SKM-1 (cell line): ENCODE measurements around the gene BEST2.
A peak's percentile ranks its signal among the peaks of the same experiment; 100 is the strongest.
"Not testable (repeated sequence)": the region's sequence is repeated elsewhere in the genome, so short reads cannot be mapped to it uniquely, and the experiment has no call there.

Experiments used
- DNase-seq: peaks from one replicate; lab custom pipeline; 2025; ENCODE audit not compliant: unreplicated experiment; lab: John Stamatoyannopoulos, UW

BEST2 gene

GRCh38 chr19:12797141-12797587 lies 45.6 kb downstream of the BEST2 start:
- DNase-seq = no peak

- not testable (repeated sequence) for DNase-seq
These were observed 46.0 kb downstream of the BEST2 start for GRCh38 chr19:12797607-12798006.

- no peak for DNase-seq
These were observed 48.3 kb downstream of the BEST2 start for GRCh38 chr19:12799742-12800465.

- no peak for DNase-seq
These were observed 48.8 kb downstream of the BEST2 start for GRCh38 chr19:12800466-12800770.

- no peak for DNase-seq
These were observed 49.4 kb downstream of the BEST2 start for GRCh38 chr19:12800923-12801465.

- DNase-seq = peak; percentile 30
These were observed 50.1 kb downstream of the BEST2 start, which contains the start of the genes PRDX2 and THSD8 for GRCh38 chr19:12801466-12802266. Gene PRDX2 (minus strand): TSS chr19:12801800. CDS start chr19:12801261, 539 bp downstream. Gene THSD8 (plus strand): TSS chr19:12802069. CDS start chr19:12802072, 3 bp downstream.

DNA sequence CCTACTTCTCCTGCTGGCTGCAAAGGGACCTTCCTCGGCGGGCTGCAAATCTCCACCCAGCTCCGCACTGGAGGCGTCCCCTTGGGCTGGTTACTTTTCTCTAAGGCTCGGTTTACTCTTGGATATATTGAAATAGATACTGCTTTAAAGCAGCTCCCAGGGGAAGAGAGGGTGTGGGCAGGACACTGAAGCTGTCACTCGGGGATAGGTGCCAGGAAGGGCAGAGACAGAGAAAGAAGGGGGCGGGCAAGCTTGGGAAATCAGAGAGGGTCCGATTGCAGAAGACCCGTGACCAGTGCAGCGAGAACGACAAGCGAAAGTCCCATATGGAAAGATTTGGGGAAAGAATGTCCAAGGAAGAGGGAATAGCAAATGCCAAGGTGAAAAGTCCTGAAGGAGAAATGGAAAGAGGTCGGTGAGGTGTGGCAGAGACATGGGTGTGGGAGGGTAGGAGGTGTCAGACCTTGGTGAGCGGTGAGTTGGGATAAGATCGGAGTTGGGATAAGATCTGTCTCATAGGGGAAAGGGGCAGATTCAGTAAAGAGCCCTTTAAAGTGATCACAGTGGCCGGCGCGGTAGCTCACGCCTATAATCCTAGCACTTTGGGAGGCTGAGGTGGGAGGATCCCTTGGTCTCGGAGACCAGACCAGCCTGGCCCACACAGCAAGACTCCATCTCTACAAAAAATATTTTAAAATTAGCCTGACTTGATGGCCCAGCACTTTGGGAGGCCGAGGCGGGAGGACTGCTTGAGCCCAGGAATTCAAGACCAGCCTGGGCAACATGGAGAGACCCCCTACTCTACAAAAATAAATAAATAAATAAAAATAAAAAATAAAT lies 50.9 kb downstream of the BEST2 start:
- no peak for DNase-seq

- DNase-seq = no peak
These were observed 52.5 kb downstream of the BEST2 start for GRCh38 chr19:12804051-12804450.

DNA sequence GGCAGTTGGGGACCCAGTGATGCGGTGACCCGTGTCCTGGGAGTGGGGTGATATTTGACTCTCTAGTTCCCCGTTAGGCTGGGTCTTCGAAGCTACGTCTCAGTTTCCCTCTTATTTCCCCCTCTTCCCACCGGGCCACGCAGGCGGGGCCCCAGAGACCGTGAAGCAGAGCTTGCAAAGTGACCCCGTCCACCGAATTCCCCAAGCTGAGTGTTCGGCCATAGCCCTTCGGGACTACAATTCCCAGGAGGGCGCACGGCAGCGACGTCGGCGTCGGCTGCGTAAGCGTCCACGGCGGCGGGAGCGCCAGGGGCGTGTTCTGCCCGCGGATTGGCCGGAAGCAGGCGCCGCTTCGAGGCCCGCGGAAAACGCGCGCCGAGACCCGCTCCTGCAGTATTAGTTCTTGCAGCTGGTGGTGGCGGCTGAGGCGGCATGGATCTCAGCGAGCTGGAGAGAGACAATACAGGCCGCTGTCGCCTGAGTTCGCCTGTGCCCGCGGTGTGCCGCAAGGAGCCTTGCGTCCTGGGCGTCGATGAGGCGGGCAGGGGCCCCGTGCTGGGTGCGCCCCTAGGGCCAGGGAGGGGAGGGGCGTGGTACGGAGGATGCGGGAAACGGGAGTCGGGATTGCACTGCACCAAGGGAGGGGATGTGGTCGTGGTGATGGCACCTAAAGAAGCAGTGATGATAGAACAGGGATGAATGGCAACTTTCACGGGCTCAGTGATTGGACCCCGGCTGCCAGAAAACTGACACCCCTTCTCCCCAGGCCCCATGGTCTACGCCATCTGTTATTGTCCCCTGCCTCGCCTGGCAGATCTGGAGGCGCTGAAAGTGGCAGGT lies 54.9 kb downstream of the BEST2 start, which contains the start of gene RNASEH2A:
TSS of gene RNASEH2A (plus strand) at position 343 of the 840 bp plus-strand sequence. CDS start at position 433, 90 bp downstream.
- peak; percentile 59 for DNase-seq
